Ishikawa (cell line): Measurements from ENCODE around the gene CAPZB.

Experiments used
- CEBPB ChIP-seq: IDR thresholded peaks from 2 replicates; pipeline ENCODE4 v1.6.1; 2012
- CREB1 ChIP-seq: IDR thresholded peaks from 2 replicates; pipeline ENCODE4 v1.6.1; 2012; ENCODE audit warnings: low read depth
- EGR1 ChIP-seq: IDR thresholded peaks from 2 replicates; pipeline ENCODE4 v1.6.1; 2012
- FOXM1 ChIP-seq: IDR thresholded peaks from 2 replicates; pipeline ENCODE4 v1.6.1; 2012; ENCODE audit warnings: low read depth, borderline replicate concordance
- MAX ChIP-seq: IDR thresholded peaks from 2 replicates; pipeline ENCODE4 v1.6.1; 2012
- TAF1 ChIP-seq: IDR thresholded peaks from 2 replicates; pipeline ENCODE4 v1.6.1; 2012; ENCODE audit warnings: low read depth, mild to moderate bottlenecking
- TCF12 ChIP-seq: IDR thresholded peaks from 2 replicates; pipeline ENCODE4 v1.6.1; 2012; ENCODE audit warnings: low read depth
- TF ChIP-seq, protein P1 (sequence below): IDR thresholded peaks from 2 replicates; pipeline ENCODE4 v1.6.1; 2012; ENCODE audit warnings: low read depth, mild to moderate bottlenecking

GRCh38 chr1:19327736-19328135 lies 157.6 kb downstream of the CAPZB start:
- TF ChIP-seq CREB1 (no peak), TAF1 (no peak), TCF12 (no peak), MAX (no peak), EGR1 (no peak), FOXM1 (no peak), CEBPB (no peak)
- TF ChIP-seq, protein P1, sequence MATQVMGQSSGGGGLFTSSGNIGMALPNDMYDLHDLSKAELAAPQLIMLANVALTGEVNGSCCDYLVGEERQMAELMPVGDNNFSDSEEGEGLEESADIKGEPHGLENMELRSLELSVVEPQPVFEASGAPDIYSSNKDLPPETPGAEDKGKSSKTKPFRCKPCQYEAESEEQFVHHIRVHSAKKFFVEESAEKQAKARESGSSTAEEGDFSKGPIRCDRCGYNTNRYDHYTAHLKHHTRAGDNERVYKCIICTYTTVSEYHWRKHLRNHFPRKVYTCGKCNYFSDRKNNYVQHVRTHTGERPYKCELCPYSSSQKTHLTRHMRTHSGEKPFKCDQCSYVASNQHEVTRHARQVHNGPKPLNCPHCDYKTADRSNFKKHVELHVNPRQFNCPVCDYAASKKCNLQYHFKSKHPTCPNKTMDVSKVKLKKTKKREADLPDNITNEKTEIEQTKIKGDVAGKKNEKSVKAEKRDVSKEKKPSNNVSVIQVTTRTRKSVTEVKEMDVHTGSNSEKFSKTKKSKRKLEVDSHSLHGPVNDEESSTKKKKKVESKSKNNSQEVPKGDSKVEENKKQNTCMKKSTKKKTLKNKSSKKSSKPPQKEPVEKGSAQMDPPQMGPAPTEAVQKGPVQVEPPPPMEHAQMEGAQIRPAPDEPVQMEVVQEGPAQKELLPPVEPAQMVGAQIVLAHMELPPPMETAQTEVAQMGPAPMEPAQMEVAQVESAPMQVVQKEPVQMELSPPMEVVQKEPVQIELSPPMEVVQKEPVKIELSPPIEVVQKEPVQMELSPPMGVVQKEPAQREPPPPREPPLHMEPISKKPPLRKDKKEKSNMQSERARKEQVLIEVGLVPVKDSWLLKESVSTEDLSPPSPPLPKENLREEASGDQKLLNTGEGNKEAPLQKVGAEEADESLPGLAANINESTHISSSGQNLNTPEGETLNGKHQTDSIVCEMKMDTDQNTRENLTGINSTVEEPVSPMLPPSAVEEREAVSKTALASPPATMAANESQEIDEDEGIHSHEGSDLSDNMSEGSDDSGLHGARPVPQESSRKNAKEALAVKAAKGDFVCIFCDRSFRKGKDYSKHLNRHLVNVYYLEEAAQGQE: no peak
